Sigmoid colon (tissue), 4 donors: Measurements from ENCODE around the gene PZP.

Experiments
- EP300 ChIP-seq, 4 donors: sonication (generic); formaldehyde crosslinking; IDR thresholded peaks; one replicate each; pipeline ENCODE4 v1.6.1; 2017; ENCODE audit warnings: antibody characterized with exemption in 4 of 4
- POLR2AphosphoS5 ChIP-seq, 4 donors: sonication (generic); formaldehyde crosslinking; IDR thresholded peaks; one replicate each; pipeline ENCODE4 v1.6.1; 2017; ENCODE audit warnings: antibody characterized with exemption in 4 of 4
- TF ChIP-seq, protein P1 (sequence below), 4 experiments: fragments of 450-650 bp in 3 of 4; fragments of 200-600 bp in 1 of 4; IDR thresholded peaks; one replicate each; pipeline ENCODE4 v1.5.1; 2016 to 2019; ENCODE audit warnings: antibody characterized with exemption in 4 of 4, mild to moderate bottlenecking in 3 of 4, moderate library complexity in 2 of 4

GRCh38 chr12:9244894-9245293, 36.7 kb upstream of the PZP start:
- TF ChIP-seq, protein P1, sequence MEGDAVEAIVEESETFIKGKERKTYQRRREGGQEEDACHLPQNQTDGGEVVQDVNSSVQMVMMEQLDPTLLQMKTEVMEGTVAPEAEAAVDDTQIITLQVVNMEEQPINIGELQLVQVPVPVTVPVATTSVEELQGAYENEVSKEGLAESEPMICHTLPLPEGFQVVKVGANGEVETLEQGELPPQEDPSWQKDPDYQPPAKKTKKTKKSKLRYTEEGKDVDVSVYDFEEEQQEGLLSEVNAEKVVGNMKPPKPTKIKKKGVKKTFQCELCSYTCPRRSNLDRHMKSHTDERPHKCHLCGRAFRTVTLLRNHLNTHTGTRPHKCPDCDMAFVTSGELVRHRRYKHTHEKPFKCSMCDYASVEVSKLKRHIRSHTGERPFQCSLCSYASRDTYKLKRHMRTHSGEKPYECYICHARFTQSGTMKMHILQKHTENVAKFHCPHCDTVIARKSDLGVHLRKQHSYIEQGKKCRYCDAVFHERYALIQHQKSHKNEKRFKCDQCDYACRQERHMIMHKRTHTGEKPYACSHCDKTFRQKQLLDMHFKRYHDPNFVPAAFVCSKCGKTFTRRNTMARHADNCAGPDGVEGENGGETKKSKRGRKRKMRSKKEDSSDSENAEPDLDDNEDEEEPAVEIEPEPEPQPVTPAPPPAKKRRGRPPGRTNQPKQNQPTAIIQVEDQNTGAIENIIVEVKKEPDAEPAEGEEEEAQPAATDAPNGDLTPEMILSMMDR (IDR thresholded peaks at IDR 0.05) = no peak
- TF ChIP-seq EP300 (IDR thresholded peaks at IDR 0.05) (no peak), POLR2AphosphoS5 (IDR thresholded peaks at IDR 0.05) (no peak)
